ENCODE measurements around the gene PLAAT5. TPM values are rescaled to one million over a fixed set of nuclear protein-coding genes. Genes with fewer than 3 reads are reported as not detected.

PLAAT5 gene
- total RNA-seq, 1 experiment from 2014 or later: 8.5 TPM

- Mint-ChIP-seq H3K36me3 (ENCODE audit: insufficient read depth in 1 of 3, low read depth in 3 of 3) (peaks cover 0 to 5% (median 0%) of the 10 kb centered on the region in 3 experiments; a peak in 3 of 7 replicates), H3K27me3 (ENCODE audit: low read depth) (no peaks in the 10 kb centered on the region), H3K27ac (no peak overlapping the region), H3K9me3 (peaks cover 7 to 8% of the 10 kb centered on the region in 2 experiments; a peak in 3 of 5 replicates), H3K4me3 (no peak overlapping the region), H3K4me1 (peaks cover 13 to 25% of the 10 kb centered on the region in 2 experiments)
- Histone ChIP-seq H3K27ac (ENCODE audit: insufficient read length, low read depth, low read length) (no peak overlapping the region), H2BK5ac (ENCODE audit: insufficient read length, low read length) (no peak overlapping the region), H3K27me3 (ENCODE audit: insufficient read depth, low read length) (no peaks in the 10 kb centered on the region), H2AK5ac (ENCODE audit: insufficient read length, low read length) (no peak overlapping the region), H2BK120ac (ENCODE audit: low read depth, low read length, poor library complexity, severe bottlenecking) (no peak overlapping the region), H4K5ac (ENCODE audit: insufficient read length, low read depth, low read length) (no peak overlapping the region), H3K79me2 (ENCODE audit: insufficient read depth, low read length) (no peaks in the 10 kb centered on the region), H3K4me1 (ENCODE audit: insufficient read depth, low read length) (peaks cover 7% of the 10 kb centered on the region; the same call in 1 of the 2 replicates), H4K91ac (ENCODE audit: insufficient read length, low read depth, low read length) (no peak overlapping the region), H2BK20ac (ENCODE audit: low read depth, low read length, poor library complexity, severe bottlenecking) (no peak overlapping the region), H3K9me3 (ENCODE audit: control insufficient read depth, low read depth, low read length) (no peaks in the 10 kb centered on the region), H3K14ac (ENCODE audit: insufficient read depth, low read length) (no peak overlapping the region), H2BK12ac (ENCODE audit: insufficient read length, low read depth, low read length) (no peak overlapping the region), H3K4ac (ENCODE audit: low read depth, low read length) (no peak overlapping the region), H4K8ac (replicated peaks; ENCODE audit: insufficient read length, low read depth, low read length) (no peak overlapping the region), H3K56ac (ENCODE audit: insufficient read length, low read depth, low read length) (no peak overlapping the region), H3K23ac (ENCODE audit: insufficient read length, low read depth, low read length) (no peak overlapping the region), H3T11ph (ENCODE audit: low read length) (no peak overlapping the region), H3K79me1 (ENCODE audit: insufficient read depth, low read depth, low read length, poor library complexity, severe bottlenecking) (no peaks in the 10 kb centered on the region), H3K23me2 (ENCODE audit: insufficient read length, low read depth, low read length, poor library complexity, severe bottlenecking) (no peaks in the 10 kb centered on the region), H2AFZ (ENCODE audit: low read length) (no peak overlapping the region), H3K9ac (ENCODE audit: extremely low read depth, insufficient read length, low read length) (no peak overlapping the region), H2BK15ac (ENCODE audit: low read depth, low read length) (no peak overlapping the region), H3K4me2 (ENCODE audit: insufficient read depth, insufficient read length, low read length) (no peak overlapping the region), H3K18ac (ENCODE audit: insufficient read length, low read depth, low read length) (no peak overlapping the region), H4K20me1 (ENCODE audit: control insufficient read depth, insufficient read depth, insufficient read length) (no peaks in the 10 kb centered on the region)
- TF ChIP-seq CTCF (conservative IDR thresholded peaks at IDR 0.05): no peak
- no peak for DNase-seq
- WGBS (ENCODE audit: extremely low coverage, insufficient read length, low lambda C conversion rate): no CpG with 5 or more reads among the region's 2 CpGs
Measured at GRCh38 chr11:63444160-63444559, 46.8 kb downstream of the PLAAT5 start.
